ENCODE data around the gene TMC6.

GRCh38 chr17:78124836-78125137 lies 3.8 kb downstream of the TMC6 start:
- TF ChIP-seq CTCF (IDR thresholded peaks at IDR 0.05) (no peak), POLR2A (IDR thresholded peaks at IDR 0.05) (no peak)
